HepG2 (cell line): Measurements from ENCODE around the gene S100A16. TPM values are rescaled to one million over a fixed set of nuclear protein-coding genes. Genes with fewer than 3 reads are reported as not detected.
A peak's percentile ranks its signal among the peaks of the same experiment; 100 is the strongest.

Source experiments
- DR1 ChIP-seq: sonication (generic); formaldehyde crosslinking; IDR thresholded peaks from 2 replicates; pipeline ENCODE4 v1.8.0; 2021; ENCODE audit warnings: mild to moderate bottlenecking, missing genetic modification reagents, inconsistent platforms
- KLF16 ChIP-seq, 2 experiments: sonication (generic) in 1 of 2; formaldehyde crosslinking in 1 of 2; IDR thresholded peaks; 2 replicates each; pipeline versions ENCODE4 v1.6.1 to v1.8.0; 2016 to 2023; ENCODE audit warnings: missing genetic modification reagents in 2 of 2, missing compliant biosample characterization in 1 of 2
- MEIS2 ChIP-seq: sonication (generic); formaldehyde crosslinking; IDR thresholded peaks from 2 replicates; pipeline ENCODE4 v1.9.0; 2021; ENCODE audit warnings: mild to moderate bottlenecking, missing genetic modification reagents
- MTF1 ChIP-seq: sonication (generic); formaldehyde crosslinking; IDR thresholded peaks from 2 replicates; pipeline ENCODE4 v1.5.0; 2020; ENCODE audit warnings: missing genetic modification reagents
- PPARG ChIP-seq: conservative IDR thresholded peaks from 2 replicates; pipeline ENCODE4 v1.6.1; 2016; ENCODE audit warnings: missing biosample characterization, missing genetic modification reagents
- SAFB2 ChIP-seq: sonication (generic); formaldehyde crosslinking; IDR thresholded peaks from 2 replicates; pipeline ENCODE4 v1.5.1; 2020; ENCODE audit warnings: missing genetic modification reagents, low read depth, mild to moderate bottlenecking, borderline replicate concordance
- SUZ12 ChIP-seq: fragments of 150-350 bp; IDR thresholded peaks from 2 replicates; pipeline ENCODE4 v1.6.1; 2014; ENCODE audit warnings: low read depth, low read length
- XBP1 ChIP-seq: sonication (generic); formaldehyde crosslinking; IDR thresholded peaks from 2 replicates; pipeline ENCODE4 v1.5.0; 2020; ENCODE audit warnings: missing genetic modification reagents
- ZNF280B ChIP-seq: sonication (generic); formaldehyde crosslinking; IDR thresholded peaks from 2 replicates; pipeline ENCODE4 v1.5.0; 2020; ENCODE audit warnings: missing genetic modification reagents, mild to moderate bottlenecking, borderline replicate concordance
- ZNF280D ChIP-seq: sonication (generic); formaldehyde crosslinking; IDR thresholded peaks from 2 replicates; pipeline ENCODE4 v1.5.1; 2020; ENCODE audit warnings: mild to moderate bottlenecking, missing genetic modification reagents
- polyA plus RNA-seq, 8 experiments: library from polyadenylated mRNA; depleted of rRNA in 3 of 8; stranded (reverse) in 7 of 8; unstranded in 1 of 8; fragments of >200 nt; fragmentation: Illumina TruSeq in 4 of 8; extraction: Trizol in 4 of 8; gene quantifications; 2 replicates each; pipeline versions ENCODE4 v1.2.1 to v1.2.3, GENCODE V29; 2011 to 2016; ENCODE audit warnings: low read depth in 4 of 8, missing spikeins in 1 of 8, mixed read lengths in 1 of 8; ENCODE audit not compliant: insufficient read depth in 1 of 8
- total RNA-seq, 5 experiments: library from RNA; depleted of rRNA; stranded (reverse); fragments of >200 nt; fragmentation: Illumina TruSeq; extraction: Trizol; gene quantifications; 2 replicates each; pipeline ENCODE4 v1.2.3, GENCODE V29; 2016; ENCODE audit warnings: low read depth in 1 of 5
- TF ChIP-seq, protein P1 (sequence below): sonication (generic); formaldehyde crosslinking; IDR thresholded peaks from 2 replicates; pipeline ENCODE4 v1.5.0; 2020; ENCODE audit warnings: mild to moderate bottlenecking, missing genetic modification reagents, borderline replicate concordance
- TF ChIP-seq, protein P2 (sequence below): sonication (generic); formaldehyde crosslinking; IDR thresholded peaks from 2 replicates; pipeline ENCODE4 v1.5.0; 2020; ENCODE audit warnings: missing genetic modification reagents
- TF ChIP-seq, protein P3 (sequence below): sonication (generic); formaldehyde crosslinking; IDR thresholded peaks from 2 replicates; pipeline ENCODE4 v1.8.1; 2023; ENCODE audit warnings: mild to moderate bottlenecking, inconsistent platforms, moderate library complexity, missing genetic modification reagents, borderline replicate concordance

S100A16 gene
- total and polyA plus RNA-seq, 2 of the 13 experiments (the other 11 are each of a cell fraction or from before 2014, with no cell fraction given): 46.0 to 195 TPM

DNA sequence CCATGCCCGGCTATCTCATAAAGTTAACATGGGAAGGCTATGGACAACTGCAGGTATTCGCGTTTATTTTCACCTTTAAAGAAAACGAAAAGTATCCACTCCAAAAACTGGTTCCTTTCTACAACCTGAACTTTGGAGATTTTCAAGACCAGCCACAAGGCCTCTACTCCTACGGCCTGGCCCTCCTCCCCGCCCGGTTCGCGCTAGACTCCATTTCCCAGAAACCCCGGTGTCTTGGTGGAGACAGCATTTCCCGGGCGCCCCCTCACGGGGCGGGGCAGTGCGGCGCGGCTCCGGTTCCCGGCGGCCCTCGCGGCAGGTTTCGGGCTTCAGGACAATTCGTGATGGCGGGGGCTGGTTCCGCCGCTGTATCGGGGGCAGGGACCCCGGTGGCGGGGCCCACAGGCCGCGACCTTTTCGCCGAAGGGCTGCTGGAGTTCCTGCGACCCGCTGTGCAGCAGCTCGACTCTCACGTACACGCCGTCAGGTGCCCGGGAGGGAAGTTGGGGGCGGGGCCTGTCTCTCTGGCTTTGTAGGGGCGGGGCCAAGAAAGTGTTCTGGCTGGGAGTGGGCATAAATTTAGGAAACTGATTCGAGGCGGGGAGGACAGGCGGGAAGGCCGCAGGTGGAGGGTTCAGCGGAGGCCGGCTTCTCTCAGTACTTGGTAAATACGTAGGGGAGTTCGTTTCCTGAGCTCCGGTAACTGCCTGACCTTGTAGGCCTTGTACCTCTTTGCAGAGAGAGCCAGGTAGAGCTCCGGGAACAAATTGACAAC, 45.6 kb upstream of the S100A16 start, which contains the start of gene SNAPIN (continued):
- peak; percentile 64; the same call in 1 of the 2 replicates for TF ChIP-seq ZNF280D
- 0 out of 2 replicates have a peak, but pooled peaks have one; percentile 16 for TF ChIP-seq SAFB2 (CRISPR knock-in tag)
- no peak for TF ChIP-seq MTF1 (CRISPR knock-in tag)
- TF ChIP-seq, protein P1, sequence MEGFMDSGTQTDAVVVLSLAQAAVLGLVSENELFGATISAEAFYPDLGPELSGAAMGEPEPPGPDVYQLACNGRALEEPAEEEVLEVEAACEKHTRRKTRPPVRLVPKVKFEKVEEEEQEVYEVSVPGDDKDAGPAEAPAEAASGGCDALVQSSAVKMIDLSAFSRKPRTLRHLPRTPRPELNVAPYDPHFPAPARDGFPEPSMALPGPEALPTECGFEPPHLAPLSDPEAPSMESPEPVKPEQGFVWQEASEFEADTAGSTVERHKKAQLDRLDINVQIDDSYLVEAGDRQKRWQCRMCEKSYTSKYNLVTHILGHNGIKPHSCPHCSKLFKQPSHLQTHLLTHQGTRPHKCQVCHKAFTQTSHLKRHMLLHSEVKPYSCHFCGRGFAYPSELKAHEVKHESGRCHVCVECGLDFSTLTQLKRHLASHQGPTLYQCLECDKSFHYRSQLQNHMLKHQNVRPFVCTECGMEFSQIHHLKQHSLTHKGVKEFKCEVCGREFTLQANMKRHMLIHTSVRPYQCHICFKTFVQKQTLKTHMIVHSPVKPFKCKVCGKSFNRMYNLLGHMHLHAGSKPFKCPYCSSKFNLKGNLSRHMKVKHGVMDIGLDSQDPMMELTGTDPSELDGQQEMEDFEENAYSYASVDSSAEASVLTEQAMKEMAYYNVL (CRISPR knock-in tag): 0 out of 2 replicates have a peak, but pooled peaks have one; percentile 20
- TF ChIP-seq XBP1 (CRISPR knock-in tag): no peak
- TF ChIP-seq SUZ12: peak; percentile 52
- 0 out of 2 replicates have a peak, but pooled peaks have one; percentile 30 for TF ChIP-seq PPARG (CRISPR knock-in tag)
- peak in 1 of 2 experiments; percentile 75; a peak in 2 of 4 replicates for TF ChIP-seq KLF16 (CRISPR knock-in tag; IDR thresholded peaks at IDR 0.05)
- peak; percentile 45; the same call in 1 of the 2 replicates for TF ChIP-seq DR1 (CRISPR knock-in tag)
- peak; percentile 76; the same call in 1 of the 2 replicates for TF ChIP-seq ZNF280B (CRISPR knock-in tag)
- TF ChIP-seq MEIS2 (CRISPR knock-in tag): no peak
- TF ChIP-seq, protein P2, sequence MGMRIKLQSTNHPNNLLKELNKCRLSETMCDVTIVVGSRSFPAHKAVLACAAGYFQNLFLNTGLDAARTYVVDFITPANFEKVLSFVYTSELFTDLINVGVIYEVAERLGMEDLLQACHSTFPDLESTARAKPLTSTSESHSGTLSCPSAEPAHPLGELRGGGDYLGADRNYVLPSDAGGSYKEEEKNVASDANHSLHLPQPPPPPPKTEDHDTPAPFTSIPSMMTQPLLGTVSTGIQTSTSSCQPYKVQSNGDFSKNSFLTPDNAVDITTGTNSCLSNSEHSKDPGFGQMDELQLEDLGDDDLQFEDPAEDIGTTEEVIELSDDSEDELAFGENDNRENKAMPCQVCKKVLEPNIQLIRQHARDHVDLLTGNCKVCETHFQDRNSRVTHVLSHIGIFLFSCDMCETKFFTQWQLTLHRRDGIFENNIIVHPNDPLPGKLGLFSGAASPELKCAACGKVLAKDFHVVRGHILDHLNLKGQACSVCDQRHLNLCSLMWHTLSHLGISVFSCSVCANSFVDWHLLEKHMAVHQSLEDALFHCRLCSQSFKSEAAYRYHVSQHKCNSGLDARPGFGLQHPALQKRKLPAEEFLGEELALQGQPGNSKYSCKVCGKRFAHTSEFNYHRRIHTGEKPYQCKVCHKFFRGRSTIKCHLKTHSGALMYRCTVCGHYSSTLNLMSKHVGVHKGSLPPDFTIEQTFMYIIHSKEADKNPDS: peak; percentile 55; the same call in 1 of the 2 replicates
- TF ChIP-seq, protein P3, sequence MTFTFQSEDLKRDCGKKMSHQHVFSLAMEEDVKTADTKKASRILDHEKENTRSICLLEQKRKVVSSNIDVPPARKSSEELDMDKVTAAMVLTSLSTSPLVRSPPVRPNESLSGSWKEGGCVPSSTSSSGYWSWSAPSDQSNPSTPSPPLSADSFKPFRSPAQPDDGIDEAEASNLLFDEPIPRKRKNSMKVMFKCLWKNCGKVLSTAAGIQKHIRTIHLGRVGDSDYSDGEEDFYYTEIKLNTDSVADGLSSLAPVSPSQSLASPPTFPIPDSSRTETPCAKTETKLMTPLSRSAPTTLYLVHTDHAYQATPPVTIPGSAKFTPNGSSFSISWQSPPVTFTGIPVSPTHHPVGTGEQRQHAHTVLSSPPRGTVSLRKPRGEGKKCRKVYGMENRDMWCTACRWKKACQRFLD: 0 out of 2 replicates have a peak, but pooled peaks have one; percentile 78
